Posterior cingulate gyrus (tissue), 11 donors: ENCODE measurements around the gene RASSF1.

ENCODE experiments used
- DNase-seq, 10 donors: peaks; one replicate each; pipeline versions ENCODE4 v3.0.0 to v3.0.0-alpha.2; 2020 to 2021; ENCODE audit warnings: mixed read lengths in 3 of 10
- intact Hi-C: fragments of 100-400 bp; cut with DNase I; formaldehyde crosslinking; loops from one replicate; pipeline ENCODE4 v1.15.1; 2023

RASSF1 gene

DNA sequence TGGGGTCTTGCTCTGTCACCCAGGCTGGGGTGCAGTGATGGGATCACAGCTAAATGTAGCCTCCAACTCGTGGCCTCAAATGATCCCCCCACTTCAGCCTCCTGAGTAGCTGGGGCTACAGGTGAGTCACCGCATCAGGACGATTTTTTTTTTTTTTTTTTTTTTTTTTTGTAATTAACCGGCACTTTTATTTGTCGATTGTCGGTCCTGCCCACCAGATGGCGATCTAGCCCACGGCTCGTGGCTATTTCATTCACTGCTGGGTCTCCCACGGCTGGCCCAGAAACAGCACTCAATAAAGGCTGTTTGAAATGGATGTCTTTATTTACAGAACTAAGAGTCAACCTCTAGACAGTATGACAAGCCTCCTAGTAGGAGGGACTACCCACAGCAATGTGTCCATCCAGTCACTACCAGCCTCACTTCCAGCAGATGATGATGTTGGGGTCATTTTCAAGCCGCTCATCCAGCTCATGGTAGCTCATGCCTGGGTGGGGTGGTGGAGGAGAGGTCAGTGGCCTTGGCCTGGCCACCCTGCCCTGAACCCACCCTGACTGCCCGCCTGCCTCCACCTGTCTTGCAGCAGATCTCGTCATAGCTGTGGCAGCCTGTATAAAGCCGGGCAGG lies 6.7 kb upstream of the RASSF1 start:
- DNase-seq, result peak in 8 of 10 donors; percentile 62 to 96 (median 72)
- intact Hi-C loops, result loop anchor here (1.0 to 5.0 kb wide), 2 partner anchors 195 to 265 kb away; partner anchors contain the start of gene CISH

DNA sequence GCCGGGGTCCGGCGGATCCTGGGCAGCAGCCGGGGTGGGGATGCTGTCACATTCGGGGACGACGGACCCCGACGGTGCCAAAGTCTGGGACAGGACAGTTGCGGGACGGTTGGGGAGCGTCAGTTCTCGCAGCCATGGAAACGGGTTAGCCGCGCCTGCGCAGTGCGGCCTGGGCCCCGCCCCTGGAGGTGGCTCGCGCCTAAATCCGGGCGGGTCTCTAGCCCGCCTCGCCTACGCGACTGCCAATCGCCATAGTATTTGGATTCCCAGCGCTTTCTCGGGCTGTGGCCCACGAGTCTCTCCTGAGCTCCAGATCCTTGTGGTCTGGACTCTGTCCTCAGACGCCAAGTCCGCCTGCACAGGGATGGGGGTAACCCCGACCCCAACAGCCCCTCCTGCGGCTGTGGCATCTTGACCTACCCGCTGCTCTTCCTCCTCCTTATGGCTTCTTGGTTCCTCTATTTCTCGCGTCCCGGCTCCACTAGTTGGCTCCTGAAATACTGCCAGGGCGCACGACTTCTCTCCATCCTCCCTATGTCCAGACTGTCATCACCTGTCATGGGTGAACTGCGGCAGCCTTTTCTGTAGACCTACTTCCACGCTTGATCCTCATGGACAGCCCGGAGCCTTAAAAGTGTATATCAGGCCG lies 5.1 kb upstream of the RASSF1 start, which contains the start of gene ZMYND10:
Gene ZMYND10 (minus strand): TSS at position 147 of the 649 bp plus-strand sequence. CDS start 153 bp downstream, outside the sequence.
- DNase-seq, result peak in 7 of 10 donors; percentile 32 to 93 (median 63)
- intact Hi-C loops, result loop anchor here (5.0 kb wide), 1 partner anchor 267 kb away; the partner anchor contains the start of gene CISH

DNA sequence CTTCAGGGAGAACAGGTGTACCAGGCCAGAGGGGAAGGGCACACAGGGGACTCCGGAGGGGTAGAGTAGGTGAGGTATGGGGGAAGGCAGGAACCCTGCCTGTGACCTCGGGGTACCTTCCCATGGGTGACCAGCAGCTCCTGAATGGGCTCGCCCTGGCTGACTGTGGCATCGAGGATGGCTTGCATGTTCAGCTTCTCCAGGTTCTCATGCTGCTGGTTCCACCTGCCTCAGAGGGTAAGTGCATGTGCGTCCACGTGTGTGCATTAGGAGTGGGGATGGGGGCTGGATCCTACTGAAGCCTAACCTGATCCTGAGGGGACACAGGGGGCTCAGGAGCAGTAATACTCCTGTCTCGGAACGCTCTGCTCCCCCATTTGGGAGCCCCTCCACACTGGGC lies 4.4 kb upstream of the RASSF1 start:
- DNase-seq, result no peak
- intact Hi-C loops, result loop anchor here (5.0 kb wide), 1 partner anchor 267 kb away; the partner anchor contains the start of gene CISH

DNA sequence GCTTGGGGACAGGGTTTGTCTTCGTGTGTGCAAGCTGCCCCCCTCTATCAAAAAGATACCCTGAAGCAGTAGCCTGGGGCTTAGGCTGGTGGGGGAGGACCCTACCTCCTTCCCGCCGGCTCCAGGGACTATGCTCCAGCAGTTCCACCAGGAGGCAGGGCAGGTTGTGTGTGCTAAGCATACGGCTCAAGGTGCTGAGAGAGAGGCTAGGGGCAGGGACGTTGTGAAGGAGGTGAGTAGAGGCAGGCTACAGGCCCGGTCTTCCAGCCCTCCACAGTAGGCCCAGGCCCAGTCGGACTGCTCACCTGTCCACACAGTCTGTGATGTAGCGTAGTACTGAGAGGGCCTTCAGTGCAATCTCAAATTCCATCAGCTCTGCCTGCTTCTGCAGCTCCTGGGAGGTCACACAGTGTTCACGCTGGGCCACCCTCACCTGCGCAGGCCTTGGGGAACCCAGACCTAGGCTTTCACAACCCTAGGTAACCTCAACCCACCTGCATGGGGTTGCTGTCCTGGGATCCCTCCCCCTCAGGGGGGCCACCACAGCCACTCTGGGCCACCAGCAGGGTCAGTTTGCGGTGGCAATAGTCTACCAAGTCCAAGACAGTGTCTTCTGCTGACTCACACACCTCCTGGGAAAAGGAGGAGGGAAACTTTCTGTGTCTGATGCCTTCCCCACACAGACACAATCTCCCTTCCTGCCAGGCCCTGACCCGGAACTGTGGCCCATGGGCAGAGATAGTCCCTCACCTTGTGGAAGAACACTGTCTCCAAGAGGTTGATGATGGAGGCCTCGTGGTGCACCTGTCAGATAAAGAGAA lies 2.4 kb upstream of the RASSF1 start:
- intact Hi-C loops, result no loop called here
- DNase-seq, result no peak

DNA sequence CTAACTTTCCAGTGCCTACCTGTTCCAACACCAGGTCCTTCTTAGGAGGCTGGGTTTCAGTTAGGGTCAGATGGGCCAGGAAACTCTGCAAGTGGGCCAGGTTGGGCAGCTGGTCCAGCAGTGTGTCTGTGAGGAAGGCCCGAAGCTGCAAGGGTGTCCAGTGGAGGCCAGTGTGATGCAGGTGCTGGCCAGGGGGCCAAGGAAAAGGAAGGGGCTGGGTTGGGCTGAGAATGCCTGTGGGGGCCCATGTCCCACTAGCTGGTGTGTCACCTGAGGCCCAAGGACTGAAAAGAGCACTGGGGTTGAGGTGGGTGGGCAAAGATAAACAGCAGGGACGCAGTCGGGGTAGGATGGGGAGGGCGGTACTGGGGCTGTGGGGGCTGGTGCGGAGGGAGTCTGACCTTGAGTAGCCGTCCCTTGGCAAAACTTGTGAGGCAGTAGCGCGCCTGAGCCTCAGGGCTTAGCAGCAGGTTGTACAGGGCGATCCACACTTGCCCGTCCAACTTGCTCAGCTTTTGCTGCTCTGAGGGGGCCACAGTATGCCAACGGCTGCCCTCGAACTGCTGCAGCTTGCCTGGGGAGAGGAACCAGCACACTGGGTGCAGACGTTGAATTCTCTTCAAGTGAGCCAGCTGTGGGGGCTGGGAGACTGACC lies 1.5 kb upstream of the RASSF1 start:
- intact Hi-C loops, result no loop called here

DNA sequence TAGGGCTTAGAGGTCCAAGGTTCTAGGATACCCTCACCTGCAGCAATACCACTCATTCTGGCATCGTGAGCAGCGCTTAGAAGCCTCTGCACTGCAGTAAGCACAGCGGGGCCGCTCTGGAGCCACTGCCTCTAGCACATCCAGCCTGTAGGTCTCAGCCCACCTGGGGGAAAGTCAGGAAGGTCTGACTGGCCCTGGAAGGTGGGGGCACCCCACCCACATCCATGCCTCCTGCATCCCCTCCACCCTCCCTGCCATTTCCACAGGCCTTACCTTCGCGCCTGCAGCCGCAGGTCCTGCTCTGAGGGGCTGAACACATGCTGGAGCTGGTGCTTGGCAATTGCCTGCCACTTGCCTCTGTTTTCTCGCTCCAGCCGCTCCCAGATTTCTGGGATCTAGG lies 901 bp upstream of the RASSF1 start:
- intact Hi-C loops, result no loop called here
- no peak for DNase-seq

More for the DNA sequence above, 1.5 kb upstream of the RASSF1 start:
- DNase-seq, result no peak

DNA sequence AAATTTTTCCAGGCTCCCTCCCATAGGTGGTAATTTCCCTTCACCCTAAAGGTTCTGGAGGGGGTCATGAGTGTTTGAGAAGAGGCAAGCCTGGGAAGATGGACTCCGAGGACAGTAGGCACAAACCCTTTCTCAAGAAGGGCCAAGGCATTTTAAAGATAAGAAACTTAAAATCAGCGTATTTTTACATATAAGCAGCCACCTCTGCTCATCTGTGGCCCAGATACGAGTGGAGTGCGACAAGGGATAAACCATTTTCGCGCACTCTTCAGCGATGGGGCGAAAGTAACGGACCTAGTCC lies 539 bp downstream of the RASSF1 start:
- DNase-seq, result no peak
- intact Hi-C loops, result no loop called here

DNA sequence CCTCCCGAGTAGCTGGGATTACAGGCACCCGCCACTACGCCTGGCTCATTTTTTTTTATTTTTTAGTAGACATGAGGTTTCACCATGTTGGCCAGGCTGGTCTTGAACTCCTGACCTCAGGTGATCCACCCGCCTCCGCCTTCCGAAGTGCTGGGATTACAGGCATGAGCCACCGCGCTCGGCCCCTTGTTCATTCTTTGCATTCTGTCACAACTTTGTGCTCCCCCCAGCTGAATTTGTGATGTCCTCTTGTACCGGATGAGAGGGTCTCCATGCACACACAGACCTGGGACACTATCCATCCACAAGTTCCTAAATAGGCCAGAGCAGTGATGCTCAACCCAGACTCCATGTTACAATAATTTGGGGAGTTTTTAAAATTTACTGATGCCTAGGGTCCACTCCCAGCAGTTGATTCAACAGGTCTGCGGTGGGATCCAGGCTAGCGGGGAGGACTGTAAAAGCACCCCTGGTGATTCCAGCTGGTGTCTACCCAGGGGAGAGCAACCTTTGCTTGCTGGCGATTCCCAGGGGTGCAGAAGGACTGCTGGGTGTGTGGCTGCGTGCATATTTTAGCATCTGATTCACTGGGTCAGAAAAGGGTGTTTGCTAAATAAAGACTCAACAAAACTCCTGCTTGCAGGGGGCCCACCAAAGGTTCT lies 1.0 kb downstream of the RASSF1 start:
- no peak for DNase-seq
- intact Hi-C loops, result no loop called here

DNA sequence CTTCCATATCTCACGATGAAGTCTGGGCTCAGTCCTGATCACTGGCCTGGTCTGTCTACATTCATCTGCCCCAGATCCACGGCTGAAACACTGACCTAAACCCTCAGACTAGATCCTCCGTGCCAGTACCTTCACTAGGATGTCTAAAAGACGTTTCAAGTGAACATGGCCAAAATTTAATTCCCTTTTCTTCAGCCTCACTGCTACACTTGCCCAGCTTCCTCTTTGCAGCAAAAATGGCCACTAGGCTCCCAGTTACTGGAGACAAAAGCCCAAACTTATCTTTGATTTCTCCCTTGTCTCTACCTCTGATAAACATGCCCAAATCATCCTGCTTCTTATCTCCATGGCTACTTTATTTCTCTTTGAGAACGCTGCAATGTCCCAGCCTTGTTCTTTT lies 1.7 kb downstream of the RASSF1 start:
- no peak for DNase-seq
- intact Hi-C loops, result no loop called here

DNA sequence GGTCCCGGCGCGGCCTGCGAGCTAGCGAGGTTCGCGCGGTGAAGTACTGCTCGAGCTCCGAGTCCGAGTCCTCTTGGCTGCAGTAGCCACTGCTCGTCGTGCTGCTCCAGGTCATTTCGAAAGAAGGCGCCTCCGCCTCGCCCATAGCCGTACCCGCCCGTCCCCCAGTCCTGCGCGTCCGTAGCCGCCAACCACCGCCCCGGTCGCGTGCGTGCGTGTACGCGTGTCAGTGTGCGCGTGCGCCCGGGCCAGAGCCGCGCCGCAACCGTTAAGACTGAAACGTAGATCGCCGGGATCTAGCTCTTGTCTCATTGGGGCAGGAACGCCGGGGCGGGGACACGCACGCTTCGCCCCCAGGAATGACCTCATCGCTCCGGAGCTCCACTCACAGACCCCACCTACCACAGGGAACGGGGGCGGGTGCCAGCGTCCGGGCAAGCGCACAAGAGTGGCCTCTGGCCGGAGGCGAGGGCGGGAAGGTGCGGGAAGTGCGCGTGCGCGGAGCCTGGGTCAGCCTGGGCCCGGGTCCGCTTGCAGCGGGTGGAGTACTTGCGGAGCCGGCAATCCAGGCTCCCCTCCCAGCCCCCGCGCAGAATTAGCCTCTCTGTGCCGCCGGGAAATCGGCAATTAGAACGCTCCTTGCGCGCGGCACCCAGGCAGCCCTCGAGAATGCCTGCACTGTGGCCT lies 3.3 kb downstream of the RASSF1 start:
- peak; percentile 95 to 100 (median 99) for DNase-seq
- intact Hi-C loops, result no loop called here

DNA sequence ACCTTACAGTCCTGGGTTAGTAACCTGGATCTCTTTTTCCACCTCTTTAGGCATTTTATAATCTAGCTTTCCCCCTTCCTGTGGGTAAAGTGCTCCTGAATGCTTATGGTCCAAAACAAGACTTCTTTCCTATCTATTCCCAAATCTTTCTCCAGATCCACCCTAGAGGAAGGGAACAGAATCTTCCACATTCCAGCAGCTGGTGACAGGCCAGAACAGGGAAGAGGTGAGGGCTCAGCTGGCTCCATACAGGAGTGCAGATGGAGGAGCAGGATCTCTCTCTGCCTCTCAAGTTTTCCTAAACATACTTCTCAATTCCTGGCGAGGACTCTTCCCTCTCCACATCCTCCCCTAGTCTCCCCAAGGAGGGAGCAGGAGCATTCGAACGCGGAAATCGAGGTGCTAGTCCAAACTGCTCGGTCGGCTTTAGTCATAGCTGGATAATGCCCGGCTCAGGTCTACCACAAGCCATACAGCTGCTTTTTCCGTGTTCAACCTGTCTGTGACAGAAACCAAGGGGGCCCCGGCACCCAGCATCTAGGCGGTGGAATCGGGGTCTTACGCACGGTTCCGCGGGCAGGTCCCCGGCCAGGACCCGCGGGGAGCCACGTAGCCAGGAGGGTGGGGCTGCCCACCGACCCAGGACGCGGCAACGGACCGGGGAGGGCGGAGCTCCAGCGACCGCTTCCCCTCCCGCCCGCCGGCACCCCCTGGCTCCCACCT lies 4.0 kb downstream of the RASSF1 start:
- peak in 1 of 10 donors; percentile 88 for DNase-seq
- intact Hi-C loops, result no loop called here

DNA sequence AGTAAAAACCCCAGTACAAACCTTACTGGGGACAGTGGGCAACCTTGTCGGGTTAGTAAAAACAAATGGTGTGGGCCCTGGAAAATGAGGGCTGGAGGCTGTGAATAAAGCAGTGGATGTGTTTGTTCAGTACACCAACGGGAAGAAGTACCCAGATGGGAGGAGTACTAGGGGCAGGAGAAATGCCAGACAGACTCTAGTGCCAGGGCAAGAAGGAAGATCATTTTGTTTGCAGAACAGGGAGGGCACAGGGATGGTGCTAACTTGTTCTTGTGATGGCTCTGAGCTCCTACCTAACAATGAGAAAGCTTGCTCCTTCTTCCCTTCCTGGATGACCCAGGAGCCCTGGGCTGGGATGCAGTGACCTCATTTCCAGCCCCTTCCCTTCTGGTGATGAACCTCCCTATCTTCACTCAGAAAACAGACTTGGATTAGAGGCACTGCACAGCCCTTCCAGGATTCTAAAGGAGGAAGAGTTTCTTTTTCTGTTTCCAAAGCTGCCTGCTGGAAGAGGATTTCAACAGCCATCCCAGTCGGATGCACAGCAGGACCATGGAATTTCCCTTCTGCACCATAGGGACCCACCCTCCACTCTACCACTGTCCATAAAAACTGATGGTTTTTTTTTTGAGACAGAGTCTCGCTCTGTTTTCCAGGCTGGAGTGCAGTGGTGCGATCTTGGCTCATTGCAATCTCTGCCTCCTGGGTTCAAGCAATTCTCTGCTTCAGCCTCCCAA lies 6.1 kb downstream of the RASSF1 start:
- DNase-seq, result no peak
- intact Hi-C loops, result no loop called here

DNA sequence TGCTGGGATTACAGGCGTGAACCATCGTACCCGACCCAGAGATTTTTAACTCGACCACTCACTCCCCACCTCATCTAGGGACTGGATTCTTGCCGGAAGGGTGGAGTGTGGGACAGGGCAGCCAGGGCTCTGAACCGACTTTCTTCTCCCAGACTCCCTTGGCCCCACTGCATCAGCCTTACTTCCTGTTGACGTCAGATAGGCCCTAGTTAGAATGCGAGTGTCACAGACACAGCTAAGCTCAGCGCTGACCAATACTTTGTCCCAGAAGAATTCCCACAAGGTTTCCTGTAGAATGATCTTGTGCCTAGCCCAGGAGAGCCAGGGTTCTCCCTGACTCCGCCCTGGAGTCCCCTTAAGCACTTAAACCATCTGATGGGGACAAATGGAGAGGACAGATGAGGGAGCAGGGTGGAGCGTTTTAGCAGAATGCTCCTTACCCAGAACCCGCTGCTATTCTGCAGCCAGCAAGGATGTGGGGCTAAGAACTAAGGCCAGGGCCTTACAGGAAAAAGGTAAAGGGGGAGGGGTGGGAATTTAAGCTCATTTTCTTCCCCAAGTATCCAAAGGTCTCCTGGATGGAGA lies 6.8 kb downstream of the RASSF1 start:
- DNase-seq, result no peak
- intact Hi-C loops, result no loop called here

DNA sequence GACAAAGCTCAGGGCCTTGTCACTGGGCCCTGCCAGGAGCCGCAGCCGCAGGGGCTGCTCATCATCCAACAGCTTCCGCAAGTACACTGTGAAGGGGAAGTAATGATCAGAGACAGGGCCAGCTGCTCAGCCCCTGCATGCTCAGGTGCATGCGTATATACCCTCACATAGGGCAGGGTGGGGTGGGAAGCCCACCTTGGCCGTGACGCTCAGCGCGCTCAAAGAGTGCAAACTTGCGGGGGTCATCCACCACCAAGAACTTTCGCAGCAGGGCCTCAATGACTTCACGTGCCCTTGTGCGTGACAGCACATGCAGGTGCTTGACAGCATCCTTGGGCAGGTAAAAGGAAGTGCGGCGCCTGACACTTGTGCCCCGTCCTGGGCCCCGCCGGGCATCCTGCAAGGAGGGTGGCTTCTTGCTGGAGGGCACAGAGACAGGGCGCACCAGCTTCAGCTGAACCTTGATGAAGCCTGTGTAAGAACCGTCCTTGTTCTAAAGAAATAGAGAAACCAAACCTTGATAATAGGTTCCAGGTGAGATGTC lies 9.2 kb downstream of the RASSF1 start:
- DNase-seq, result no peak
- intact Hi-C loops, result no loop called here

DNA sequence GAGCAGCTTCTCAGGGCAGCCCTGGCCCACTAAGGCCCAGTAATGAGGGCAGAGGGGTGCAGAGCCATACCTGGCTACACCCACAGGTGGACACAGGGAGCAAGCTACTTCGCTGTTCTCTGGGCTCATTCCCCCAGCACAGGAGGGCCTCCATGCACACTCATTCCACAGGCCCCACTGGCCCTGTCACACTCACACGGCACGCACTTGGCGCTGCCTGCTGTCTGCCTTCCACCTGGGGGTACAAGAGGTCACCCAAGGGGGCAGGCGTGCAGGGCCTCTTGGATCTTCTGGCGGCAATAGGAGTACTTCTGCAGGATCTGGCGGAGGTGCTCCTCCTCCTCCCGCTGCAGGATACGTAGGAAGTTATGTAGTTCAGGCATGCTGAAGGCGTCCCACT lies 10.3 kb downstream of the RASSF1 start:
- DNase-seq, result no peak
- intact Hi-C loops, result no loop called here

DNA sequence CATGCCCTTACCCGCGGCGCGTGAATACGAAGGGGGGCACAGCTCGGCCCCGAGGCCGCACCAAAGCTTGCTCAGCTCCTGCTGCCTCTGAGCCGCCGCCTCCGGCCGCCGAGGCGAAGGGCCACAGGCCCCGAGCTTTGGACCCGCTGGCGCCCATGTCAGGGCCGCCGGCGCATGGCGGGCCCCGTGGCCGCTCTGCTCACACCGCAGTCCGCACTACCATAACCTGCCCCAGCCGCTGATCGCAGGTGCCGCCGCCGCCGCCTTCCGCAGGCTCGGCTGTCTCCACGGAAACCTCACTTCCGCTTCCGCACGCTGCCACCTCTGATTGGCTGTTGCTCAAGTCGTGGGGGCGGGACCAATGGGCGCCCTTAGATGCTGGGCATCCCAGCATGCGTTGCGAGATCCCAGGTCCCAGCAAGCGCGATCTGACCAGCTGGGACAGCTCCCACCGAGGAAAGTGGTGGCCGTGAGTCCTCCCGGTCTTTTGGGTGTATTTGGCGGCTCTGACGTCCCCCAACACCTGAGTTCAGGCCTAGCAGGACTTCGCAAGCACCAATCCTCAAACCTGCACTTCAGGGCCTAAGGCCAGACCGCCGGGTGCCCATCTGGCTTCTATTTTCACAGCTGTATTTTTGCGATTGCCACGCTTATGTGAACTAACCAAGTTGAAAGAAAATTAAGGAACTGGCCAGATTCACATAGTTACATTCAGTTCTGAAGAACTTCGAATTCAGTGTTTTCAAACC lies 12.5 kb downstream of the RASSF1 start, which contains the start of gene TUSC2:
Gene TUSC2 (minus strand): TSS at position 281 of the 749 bp plus-strand sequence. CDS start 124 bp downstream, at position 157.
- peak; percentile 96 to 100 (median 98) for DNase-seq
- intact Hi-C loops, result loop anchor here (10.0 kb wide), 1 partner anchor 53 kb away; the partner anchor contains the start of gene LSMEM2

DNA sequence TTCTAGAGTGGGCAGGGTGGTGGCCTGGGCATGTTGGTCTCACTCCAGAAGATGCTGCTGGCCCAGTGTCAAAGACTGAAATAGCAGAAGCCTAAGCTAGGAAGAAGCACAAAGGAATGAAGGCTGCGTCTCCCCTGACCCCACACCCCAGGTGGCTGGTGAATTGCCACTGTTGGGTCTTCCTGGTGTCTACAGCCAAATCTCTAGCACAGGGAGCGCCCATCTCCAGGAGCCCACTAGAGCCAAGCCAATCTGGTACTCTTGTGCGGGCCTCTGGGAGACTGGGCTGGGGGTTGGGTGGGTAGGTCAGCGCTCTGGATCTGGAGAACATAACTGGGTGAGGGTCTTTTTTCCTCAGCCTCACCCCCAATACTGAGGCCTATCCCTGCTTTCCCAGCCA lies 13.5 kb downstream of the RASSF1 start:
- intact Hi-C loops, result loop anchor here (10.0 kb wide), 1 partner anchor 52 kb away; the partner anchor contains the start of gene LSMEM2
- DNase-seq, result no peak
